ENCODE measurements around the gene MYO10. TPM values are rescaled to one million over a fixed set of nuclear protein-coding genes. Genes with fewer than 3 reads are reported as not detected.

MYO10 gene
- polyA plus RNA-seq, 3 donors: 0.23 to 1.1 (median 0.35) TPM

DNA sequence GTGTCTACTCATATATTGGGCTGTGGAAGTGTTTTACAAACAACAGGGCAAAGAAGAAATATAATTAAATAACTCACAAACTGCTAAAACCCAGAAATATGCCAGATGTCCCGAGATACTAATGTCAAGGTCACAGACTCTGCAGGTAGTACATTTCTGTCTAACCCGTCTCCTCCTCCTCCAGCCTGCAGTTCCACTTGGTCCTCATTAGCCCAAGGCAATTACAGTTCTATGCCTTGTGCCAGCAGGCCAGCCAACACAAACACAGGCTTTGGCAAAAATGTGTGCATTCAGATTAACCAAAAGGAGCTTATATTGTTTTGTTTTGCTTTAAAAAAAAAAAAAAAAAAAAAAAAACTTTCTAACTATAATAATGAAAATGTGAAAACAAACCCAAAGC lies 148.8 kb downstream of the MYO10 start:
- Histone ChIP-seq H3K4me3 (replicated peaks in 1 of 3; ENCODE audit: low read depth in 2 of 3, low read length in 3 of 3) (no peak overlapping the region), H3K79me2 (ENCODE audit: insufficient read depth, low read length) (no peaks in the 10 kb centered on the region), H3K4me2 (replicated peaks; ENCODE audit: extremely low read depth, low read length, poor library complexity, severe bottlenecking) (no peak overlapping the region), H3K27ac (ENCODE audit: low read depth in 1 of 2, low read length in 2 of 2) (no peak overlapping the region), H2AFZ (ENCODE audit: insufficient read depth, low read depth, low read length, poor library complexity, severe bottlenecking) (no peak overlapping the region), H3K9ac (ENCODE audit: insufficient read depth, low read length, poor library complexity, severe bottlenecking) (no peak overlapping the region), H3K4me1 (ENCODE audit: control insufficient read depth in 1 of 2, insufficient read depth in 2 of 2, low read length in 2 of 2) (no peaks in the 10 kb centered on the region), H3K27me3 (ENCODE audit: control insufficient read depth in 2 of 2, insufficient read depth in 2 of 2, low read length in 2 of 2) (no peaks in the 10 kb centered on the region), H3K9me3 (replicated peaks in 1 of 2; ENCODE audit: control insufficient read depth in 1 of 2, insufficient read depth in 1 of 2, low read length in 2 of 2) (no peaks in the 10 kb centered on the region), H4K20me1 (ENCODE audit: insufficient read depth, low read length) (no peaks in the 10 kb centered on the region), H3K36me3 (replicated peaks in 1 of 2; ENCODE audit: control insufficient read depth in 1 of 2, insufficient read depth in 2 of 2, low read length in 2 of 2) (no peaks in the 10 kb centered on the region)
- Mint-ChIP-seq H3K4me3 (no peak overlapping the region), H3K36me3 (no peaks in the 10 kb centered on the region), H3K4me1 (peaks cover 11% of the 10 kb centered on the region), H3K9me3 (peaks cover 0 to 2% (median 0%) of the 10 kb centered on the region in 7 donors), H3K27ac (peak overlapping the region in 1 of 7 donors; percentile 22), H3K27me3 (ENCODE audit: low read depth in 3 of 3) (peaks cover 0 to 4% (median 1%) of the 10 kb centered on the region in 3 donors)
- WGBS (ENCODE audit: insufficient coverage): 90% methylated on average over 2 of the region's 2 CpGs
- intact Hi-C loops (cut with micrococcal nuclease): no loop called here
- no peak for DNase-seq
- TF ChIP-seq, protein P1, sequence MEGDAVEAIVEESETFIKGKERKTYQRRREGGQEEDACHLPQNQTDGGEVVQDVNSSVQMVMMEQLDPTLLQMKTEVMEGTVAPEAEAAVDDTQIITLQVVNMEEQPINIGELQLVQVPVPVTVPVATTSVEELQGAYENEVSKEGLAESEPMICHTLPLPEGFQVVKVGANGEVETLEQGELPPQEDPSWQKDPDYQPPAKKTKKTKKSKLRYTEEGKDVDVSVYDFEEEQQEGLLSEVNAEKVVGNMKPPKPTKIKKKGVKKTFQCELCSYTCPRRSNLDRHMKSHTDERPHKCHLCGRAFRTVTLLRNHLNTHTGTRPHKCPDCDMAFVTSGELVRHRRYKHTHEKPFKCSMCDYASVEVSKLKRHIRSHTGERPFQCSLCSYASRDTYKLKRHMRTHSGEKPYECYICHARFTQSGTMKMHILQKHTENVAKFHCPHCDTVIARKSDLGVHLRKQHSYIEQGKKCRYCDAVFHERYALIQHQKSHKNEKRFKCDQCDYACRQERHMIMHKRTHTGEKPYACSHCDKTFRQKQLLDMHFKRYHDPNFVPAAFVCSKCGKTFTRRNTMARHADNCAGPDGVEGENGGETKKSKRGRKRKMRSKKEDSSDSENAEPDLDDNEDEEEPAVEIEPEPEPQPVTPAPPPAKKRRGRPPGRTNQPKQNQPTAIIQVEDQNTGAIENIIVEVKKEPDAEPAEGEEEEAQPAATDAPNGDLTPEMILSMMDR (IDR thresholded peaks at IDR 0.05): no peak

DNA sequence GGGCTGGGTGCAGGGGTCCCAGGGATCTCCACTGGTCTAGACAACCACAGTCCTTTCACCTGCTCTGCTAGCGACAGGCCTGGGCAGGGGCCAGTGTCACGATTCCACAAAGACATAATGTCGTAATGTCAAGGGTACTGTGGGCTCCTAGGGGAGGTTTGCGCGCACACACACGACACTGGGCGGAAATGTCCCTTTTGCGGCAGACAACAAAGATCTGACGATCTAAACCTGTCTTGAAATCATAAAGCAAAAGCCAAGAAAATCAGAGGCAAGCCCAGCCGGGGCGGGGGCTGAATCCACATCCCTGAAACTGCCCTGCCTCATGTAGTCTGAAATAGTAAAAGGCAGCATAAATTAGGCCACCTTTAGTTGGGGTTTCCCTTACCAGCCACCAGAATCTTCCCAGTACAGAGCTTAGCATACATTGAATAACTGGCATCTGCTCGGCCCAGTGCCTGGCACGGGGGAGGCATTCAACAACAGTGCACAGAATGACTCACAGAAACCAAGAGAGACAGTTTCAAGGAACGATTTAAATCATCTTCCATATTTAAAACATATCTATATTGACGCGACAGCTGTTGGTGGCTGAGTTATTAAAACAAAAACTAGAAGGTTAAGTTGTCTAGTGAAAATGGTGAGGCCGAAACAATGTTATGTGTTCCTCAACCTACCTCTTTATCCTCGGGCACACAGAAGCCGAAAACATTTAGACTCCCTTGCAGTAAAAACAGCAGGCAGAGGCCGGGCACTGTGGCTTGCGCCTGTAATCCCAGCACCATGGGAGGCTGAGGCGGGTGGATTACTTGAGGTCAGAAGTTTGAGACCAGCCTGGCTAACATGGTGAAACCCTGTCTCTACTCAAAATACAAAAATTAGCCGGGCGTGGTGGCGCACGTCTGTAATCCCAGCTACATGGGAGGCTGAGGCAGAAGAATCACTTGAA lies 151.0 kb downstream of the MYO10 start:
- 87% methylated on average over 11 of the region's 26 CpGs for WGBS (ENCODE audit: insufficient coverage)
- Histone ChIP-seq H3K27me3 (ENCODE audit: control insufficient read depth in 2 of 2, insufficient read depth in 2 of 2, low read length in 2 of 2) (no peaks in the 10 kb centered on the region), H3K9ac (ENCODE audit: insufficient read depth, low read length, poor library complexity, severe bottlenecking) (no peak overlapping the region)

More for the DNA sequence above, 151.0 kb downstream of the MYO10 start:
- no peak for DNase-seq
- H3K36me3 Mint-ChIP-seq: no peaks in the 10 kb centered on the region
- intact Hi-C loops (cut with micrococcal nuclease): no loop called here
- H3K9me3 Mint-ChIP-seq: peaks cover 0 to 2% (median 0%) of the 10 kb centered on the region in 7 donors
- H3K4me3 Mint-ChIP-seq: no peak overlapping the region
- peaks cover 5% of the 10 kb centered on the region for H3K4me1 Mint-ChIP-seq
- H3K27me3 Mint-ChIP-seq (ENCODE audit: low read depth in 3 of 3): peaks cover 0 to 3% (median 1%) of the 10 kb centered on the region in 3 donors
- Histone ChIP-seq H3K4me2 (replicated peaks; ENCODE audit: extremely low read depth, low read length, poor library complexity, severe bottlenecking) (no peak overlapping the region), H3K36me3 (replicated peaks in 1 of 2; ENCODE audit: control insufficient read depth in 1 of 2, insufficient read depth in 2 of 2, low read length in 2 of 2) (no peaks in the 10 kb centered on the region), H3K9me3 (replicated peaks in 1 of 2; ENCODE audit: control insufficient read depth in 1 of 2, insufficient read depth in 1 of 2, low read length in 2 of 2) (no peaks in the 10 kb centered on the region), H3K4me1 (ENCODE audit: control insufficient read depth in 1 of 2, insufficient read depth in 2 of 2, low read length in 2 of 2) (no peaks in the 10 kb centered on the region), H3K4me3 (replicated peaks in 1 of 3; ENCODE audit: low read depth in 2 of 3, low read length in 3 of 3) (no peak overlapping the region), H3K27ac (ENCODE audit: low read depth in 1 of 2, low read length in 2 of 2) (no peak overlapping the region), H4K20me1 (ENCODE audit: insufficient read depth, low read length) (no peaks in the 10 kb centered on the region), H3K79me2 (ENCODE audit: insufficient read depth, low read length) (no peaks in the 10 kb centered on the region), H2AFZ (ENCODE audit: insufficient read depth, low read depth, low read length, poor library complexity, severe bottlenecking) (no peak overlapping the region)
- TF ChIP-seq, protein P1 (IDR thresholded peaks at IDR 0.05): no peak
- H3K27ac Mint-ChIP-seq: no peak overlapping the region
